NCI-H128 (cell line): ENCODE data around the gene MARCHF6.
"Not testable (repeated sequence)": the region's sequence is repeated elsewhere in the genome, so short reads cannot be mapped to it uniquely, and the experiment has no call there.

ENCODE experiments used
- DNase-seq: peaks from one replicate; lab custom pipeline; 2025; ENCODE audit not compliant: unreplicated experiment; lab: John Stamatoyannopoulos, UW

MARCHF6 gene, protein sequence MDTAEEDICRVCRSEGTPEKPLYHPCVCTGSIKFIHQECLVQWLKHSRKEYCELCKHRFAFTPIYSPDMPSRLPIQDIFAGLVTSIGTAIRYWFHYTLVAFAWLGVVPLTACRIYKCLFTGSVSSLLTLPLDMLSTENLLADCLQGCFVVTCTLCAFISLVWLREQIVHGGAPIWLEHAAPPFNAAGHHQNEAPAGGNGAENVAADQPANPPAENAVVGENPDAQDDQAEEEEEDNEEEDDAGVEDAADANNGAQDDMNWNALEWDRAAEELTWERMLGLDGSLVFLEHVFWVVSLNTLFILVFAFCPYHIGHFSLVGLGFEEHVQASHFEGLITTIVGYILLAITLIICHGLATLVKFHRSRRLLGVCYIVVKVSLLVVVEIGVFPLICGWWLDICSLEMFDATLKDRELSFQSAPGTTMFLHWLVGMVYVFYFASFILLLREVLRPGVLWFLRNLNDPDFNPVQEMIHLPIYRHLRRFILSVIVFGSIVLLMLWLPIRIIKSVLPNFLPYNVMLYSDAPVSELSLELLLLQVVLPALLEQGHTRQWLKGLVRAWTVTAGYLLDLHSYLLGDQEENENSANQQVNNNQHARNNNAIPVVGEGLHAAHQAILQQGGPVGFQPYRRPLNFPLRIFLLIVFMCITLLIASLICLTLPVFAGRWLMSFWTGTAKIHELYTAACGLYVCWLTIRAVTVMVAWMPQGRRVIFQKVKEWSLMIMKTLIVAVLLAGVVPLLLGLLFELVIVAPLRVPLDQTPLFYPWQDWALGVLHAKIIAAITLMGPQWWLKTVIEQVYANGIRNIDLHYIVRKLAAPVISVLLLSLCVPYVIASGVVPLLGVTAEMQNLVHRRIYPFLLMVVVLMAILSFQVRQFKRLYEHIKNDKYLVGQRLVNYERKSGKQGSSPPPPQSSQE

DNA sequence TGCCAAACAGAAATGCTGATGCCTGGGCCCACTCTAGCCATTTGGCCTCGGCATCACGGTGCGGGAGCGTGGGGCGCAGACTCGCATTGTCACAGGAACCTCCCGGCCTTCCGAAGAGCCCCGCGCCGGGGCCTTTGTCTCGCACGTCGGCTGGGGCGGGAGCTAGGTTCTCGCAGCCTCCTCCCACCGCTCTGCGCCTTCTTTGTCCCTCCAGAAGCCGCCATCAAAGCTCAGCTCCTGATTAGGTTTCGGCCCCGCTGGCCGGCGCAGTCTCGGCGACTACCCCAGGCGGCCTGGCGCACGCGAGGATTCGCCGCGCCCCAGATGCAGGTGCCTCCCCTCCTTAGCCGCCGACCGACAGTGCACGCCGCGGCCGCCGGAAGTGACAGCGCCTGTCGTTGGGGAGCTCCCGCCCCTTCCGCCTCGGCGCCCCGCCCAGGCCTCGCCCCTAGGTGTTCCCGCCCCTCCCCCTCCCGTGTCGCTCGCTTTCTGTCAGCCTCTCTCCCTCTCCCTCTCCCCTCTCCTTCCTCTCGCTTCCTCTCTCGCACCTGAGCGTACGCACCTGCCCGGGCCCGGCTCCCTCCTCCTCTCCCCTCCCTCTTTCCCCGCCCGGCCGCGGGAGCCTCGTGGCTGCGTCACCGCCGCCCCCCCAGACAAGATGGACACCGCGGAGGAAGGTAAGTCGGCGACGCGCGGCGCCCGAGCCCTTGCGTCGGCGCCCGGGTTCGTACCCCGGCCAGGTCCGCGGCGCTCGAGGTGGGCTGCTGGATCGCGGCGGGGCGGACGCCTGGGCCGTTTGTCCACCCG, at the start of gene MARCHF6:
Gene MARCHF6, plus strand, starts transcription at position 455 of the 807 bp plus-strand sequence. Its CDS starts 204 bp downstream, at position 659.
- peak; percentile 99 for DNase-seq

DNA sequence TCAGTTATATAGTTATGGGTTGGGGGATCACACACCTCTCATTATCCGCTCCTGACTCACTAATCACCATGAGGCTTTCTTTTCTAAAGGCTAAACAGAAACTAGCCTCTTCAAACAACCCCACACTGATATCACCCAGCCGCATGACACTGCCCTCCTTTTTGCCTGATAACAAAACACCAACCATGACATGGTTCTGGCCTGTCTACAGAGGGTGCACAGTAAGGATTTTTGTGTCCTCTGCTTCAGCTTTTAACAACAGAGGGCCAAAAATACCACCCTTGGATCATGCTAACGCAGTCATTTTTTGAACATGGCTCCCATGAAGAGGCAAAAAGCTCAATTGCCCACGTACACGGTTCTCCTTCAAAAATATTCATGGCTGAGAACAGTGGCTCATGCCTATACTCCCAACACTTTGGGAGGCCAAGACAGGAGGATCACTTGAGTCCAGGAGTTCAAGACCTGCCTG, 49.8 kb upstream of the MARCHF6 start:
- no peak for DNase-seq

DNA sequence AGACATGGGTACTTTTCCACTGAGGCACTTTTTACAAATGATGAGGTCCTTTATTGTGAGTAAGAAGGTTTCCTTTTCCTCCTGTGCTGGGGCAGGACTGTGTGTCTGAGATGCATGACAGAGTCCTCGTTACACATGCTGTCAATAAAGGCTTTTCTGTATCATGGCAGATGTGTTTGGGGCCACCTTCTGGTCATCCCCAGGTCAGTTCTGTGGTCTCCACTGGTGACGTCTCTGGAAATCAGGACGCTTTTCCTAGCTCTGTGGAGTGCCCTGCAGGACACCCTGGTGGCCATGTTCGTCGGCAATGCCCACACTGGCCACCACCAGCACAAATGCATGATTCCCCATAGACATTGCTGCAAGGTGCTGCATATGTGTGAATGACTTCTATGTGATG, 48.6 kb upstream of the MARCHF6 start:
- DNase-seq, result no peak

DNA sequence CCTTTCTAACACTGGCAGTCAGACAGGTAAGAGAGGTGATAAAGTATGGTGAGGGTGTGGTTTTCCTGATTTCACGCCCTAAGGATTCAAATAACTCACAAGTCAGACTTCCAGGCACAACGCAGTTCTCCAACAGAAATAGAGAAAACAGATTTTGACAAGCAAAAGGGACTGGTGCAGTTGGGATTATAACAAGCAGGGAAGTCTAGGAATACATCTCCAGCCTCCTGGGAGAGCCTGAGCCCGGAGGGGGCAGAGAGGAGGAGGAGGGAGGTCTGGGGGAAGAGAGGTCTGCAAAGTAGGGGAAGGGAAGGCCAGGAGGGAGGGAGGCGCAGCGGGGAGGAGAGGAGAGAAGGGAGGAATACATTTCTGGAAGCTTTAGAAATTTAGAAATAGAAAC, 47.4 kb upstream of the MARCHF6 start:
- no peak for DNase-seq

DNA sequence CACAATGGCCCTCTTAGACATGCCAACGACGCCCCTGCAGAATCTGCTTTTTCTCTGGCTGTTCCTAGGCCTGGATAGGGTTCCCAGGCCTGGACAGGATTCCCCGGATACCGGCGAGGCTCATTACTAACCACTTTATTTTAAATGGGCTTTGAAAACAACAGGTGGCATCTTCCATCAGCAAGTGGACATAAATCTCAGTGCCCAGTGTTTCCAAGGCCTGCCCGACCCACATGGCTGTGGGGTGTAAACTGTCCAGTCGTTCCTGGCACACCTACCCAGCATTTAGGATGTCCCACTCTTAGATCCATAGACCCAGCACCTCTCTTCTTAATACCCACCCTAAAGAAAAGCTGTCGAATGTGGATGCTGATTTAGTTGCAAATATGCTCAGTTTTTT, 46.7 kb upstream of the MARCHF6 start:
- DNase-seq, result no peak

DNA sequence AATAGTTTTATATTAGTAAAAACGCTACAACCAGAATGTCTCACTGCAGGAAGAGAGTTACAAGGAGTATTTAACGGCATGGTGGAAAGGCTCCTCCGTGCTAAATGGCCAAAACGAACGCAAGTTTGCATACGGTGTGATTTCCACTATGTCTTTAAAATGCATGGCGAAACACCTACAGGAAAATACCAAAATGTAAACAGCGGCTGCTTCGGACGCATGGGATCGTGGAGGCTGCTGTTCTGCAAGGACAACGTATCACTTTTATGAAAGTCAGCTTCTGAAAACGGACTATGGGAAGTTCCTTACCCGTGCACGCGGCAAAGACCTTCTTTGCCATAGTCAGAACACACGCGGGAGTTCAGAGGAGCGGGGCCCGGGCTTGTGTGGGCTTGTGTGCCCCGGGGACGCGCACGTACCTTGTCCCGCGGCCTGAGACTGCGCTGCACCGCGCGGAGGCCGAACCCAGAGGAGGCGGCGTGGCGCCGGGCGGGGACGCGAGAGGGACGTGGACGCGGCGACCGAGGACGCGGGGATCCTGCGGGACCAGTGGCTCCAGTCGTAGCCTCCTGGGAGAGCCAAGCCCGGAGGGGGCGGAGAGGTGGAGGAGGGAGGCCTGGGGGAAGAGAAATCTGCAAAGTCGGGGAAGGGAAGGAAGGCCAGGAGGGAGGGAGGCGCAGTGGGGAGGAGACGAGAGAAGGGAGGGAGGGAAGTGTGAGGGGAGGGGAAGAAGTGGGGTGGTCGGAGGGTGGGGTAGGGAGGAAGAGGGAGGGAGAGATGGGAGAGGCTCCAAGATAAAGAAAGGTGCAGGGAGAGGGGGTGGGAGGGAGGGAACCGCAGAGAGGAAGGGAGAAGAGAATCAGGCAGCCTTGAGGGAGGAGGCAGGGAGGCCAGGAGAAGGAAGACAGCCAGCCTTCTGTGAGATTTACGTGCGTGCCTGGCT, 46.0 kb upstream of the MARCHF6 start, which contains the start of gene CMBL:
Gene CMBL, minus strand, starts transcription at position 697 of the 943 bp plus-strand sequence. CDS start 17,140 bp downstream, outside the sequence.
- DNase-seq, result peak; percentile 38

DNA sequence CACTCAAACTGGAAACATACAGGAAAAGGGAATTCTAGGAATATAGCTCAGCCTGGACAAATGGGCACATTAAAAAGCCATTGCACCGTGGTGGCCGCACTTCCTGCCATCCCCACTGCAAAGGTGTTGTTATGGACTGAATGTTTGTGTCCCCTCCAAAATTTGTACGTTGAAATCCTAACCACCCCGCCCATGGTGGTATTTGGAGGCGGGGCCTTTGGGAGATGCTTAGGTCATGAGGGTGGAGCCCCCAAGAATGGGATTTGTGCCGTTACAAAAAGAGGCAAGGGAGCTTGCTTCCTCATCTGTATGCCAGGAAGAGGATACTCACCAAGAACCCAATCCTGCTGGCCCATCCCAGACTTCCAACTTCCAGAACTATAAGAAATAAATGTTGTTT, 44.7 kb upstream of the MARCHF6 start:
- DNase-seq, result no peak

DNA sequence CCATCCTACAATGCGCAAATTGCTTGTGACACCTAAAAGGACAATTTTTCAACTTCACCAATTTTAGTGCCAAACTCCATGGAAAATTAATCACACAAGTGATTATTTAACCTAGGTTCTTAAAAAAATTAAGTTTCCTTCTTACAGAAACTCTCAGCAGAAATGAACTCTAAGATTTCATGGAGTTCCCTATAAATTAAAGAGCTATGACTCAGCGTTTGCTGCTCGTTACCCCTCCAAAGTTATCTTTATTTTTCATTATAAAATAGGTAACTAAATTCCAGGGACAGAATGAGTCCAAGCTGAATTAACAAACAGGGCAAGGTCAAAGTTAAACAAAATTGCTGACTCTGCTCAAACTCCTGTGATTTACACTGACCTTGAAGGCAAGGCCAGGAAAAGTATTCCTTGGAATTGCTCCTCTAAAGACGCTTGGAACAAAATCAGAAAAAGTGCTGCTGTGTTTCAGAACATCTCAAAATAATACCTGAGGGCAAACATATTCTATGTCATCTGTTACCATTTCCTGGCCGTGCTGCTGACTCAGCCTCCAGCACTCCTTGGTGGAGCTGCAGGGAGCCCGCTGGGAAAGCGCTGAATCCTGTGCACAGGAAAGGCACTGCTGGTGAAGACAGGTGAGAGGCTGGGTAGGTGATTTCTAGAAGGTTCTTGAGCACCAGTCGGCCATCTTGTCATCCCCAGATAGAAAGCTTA, 43.3 kb upstream of the MARCHF6 start:
- no peak for DNase-seq

DNA sequence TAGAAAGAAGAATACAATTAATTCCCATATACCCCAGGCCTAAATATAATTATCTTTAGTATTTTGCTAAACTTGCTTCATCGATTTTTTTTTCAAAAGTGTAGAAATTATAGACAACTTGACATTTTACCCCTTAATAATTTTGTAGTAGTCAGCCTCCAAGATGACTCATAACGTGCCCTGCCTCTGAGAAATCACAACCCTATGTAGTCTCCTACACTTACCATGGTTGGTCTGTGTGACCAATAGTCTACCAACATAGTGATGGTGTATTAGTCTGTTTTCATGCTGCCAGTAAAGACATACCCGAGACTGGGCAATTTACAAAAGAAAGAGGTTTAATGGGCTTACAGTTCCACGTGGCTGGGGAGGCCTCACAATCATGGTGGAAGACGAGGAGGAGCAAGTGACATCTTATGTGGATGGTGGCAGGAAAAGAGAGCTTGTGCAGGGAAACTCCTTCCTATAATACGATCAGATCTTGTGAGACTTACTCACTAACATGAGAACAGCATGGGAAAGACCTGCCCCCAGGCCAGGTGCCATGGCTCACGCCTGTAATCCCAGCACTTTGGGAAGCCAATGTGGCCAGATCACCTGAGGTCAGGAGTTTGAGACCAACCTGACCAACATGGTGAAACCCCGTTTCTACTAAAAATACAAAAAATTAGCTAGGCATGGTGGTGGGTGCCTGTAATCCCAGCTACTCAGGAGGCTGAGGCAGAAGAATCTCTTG, 42.5 kb upstream of the MARCHF6 start:
- not testable (repeated sequence) for DNase-seq

DNA sequence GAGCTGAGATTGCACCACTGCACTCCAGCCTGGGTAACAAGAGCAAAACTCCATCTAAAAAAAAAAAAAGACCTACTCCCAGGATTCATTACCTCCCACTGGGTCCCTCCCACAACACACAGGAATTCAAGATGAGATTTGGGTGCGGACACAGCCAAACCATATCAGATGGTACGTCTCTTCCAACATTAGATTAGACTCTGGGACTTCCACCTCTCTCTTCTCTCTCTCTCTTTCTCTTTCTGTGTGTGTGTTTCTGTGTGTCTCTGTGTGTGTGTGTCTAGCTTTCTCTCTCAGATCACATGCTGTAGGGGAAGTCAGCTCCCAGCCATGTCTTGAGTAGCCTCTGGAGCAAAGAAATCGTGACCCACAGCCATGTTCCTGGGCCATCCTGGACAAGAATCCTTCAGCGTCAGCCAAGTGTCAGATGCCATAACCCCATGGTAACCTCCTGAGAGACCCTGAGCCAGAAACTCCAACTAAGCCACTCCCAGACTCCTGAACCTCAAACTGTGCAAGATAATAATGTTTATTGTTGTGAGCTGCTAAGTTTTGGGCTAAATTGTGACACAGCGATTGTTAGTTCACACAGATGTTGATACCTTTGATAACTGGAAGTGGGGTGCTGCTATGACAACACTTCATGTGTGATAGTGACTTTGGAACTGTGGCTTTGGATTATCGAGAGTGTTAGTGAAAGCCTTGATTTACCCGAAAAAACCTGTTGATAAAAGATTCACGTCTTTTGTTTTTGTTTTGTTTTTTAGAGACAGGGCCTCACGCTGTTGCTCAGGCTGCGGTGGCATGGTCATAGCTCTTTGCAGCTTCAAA, 41.7 kb upstream of the MARCHF6 start:
- DNase-seq, result no peak

DNA sequence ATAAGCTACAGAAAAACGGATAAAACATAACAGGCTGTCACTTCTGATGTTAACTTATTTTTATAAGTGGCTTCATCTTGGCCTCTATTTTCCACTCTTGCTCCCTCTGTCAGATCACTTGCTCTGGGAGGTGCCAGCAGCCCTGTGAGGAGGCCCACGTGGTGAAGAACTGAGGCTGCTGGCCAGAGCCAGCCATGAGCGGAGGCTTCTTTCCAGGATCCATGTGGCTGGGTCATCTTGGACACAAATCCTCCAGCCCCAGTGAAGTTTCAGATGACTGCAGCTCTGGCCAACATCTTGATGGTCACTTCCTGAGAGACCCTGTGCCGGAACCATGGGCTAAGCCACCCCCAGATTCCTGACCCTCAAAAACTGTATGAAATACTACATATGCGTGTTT, 38.3 kb upstream of the MARCHF6 start:
- DNase-seq, result no peak

DNA sequence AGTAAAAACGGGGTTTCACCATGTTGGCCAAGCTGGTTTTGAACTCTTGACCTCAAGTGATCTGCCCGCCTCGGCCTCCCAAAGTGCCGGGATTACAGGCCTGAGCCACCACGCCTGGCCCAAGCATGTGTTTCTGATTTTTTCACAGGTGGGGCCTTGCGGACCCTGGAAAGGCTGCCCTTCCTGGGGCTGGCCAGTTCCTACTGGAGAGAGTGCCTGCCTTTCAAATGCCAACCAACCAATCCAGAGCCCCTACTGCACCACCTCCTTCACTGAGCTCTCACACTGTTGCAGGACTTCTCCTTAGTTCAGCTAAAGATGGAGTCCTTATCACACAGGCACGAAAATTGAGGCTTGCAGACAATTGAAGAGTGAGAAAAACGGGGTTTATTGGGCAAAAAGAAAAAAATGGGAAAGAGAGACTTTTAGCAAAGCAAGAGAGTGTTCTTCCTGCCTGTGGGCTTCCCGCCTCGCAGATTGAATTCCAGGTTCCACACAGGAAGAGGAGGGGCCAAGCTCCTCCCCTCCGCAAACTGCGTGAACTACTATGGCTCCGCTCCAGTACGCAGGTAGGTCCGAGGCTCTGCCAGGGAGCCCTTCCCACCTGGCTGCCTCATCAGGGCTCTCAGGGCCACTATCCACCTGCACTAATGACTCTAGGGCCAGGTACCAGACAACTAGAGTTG, 37.5 kb upstream of the MARCHF6 start:
- DNase-seq, result no peak

DNA sequence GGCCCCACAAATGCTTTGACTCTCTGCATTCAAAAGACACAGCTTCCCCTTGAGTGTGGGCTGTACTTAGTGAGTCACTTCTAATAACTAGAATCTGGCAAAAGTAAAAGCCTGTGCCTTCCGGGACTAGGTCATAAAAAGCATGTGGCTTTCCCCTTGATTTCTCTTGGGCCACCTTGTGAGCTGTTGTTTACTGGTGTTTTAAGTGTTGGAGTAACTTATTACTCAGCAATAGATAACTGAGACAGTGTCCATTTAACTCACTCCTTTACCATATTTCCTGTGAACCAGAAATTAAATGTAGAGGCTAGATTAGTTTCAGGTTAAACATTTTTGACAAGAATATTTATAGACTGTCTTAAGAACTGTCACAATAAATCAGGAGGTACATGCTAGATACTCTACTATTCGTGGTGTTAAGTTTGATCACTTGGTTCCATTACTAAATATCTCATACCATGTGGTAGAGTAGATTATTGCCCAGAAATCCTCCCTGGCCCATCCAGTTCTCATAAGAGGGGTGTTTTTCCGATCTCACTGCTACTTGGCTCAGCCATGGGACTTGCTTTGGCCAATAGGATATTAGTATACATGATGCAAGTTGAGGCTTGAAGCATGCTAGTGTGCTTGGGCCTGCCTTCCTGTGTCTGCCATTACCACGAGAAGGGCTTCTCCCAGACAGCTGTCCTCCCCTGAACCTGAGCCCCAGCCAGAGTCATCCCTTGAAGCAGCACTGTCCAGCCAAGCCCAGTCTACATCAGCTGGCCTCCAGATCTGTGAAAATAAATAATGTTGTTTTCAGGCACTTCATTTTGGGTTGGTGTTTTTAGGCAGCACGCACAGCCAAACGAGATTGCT, 35.4 kb upstream of the MARCHF6 start:
- DNase-seq, result no peak

DNA sequence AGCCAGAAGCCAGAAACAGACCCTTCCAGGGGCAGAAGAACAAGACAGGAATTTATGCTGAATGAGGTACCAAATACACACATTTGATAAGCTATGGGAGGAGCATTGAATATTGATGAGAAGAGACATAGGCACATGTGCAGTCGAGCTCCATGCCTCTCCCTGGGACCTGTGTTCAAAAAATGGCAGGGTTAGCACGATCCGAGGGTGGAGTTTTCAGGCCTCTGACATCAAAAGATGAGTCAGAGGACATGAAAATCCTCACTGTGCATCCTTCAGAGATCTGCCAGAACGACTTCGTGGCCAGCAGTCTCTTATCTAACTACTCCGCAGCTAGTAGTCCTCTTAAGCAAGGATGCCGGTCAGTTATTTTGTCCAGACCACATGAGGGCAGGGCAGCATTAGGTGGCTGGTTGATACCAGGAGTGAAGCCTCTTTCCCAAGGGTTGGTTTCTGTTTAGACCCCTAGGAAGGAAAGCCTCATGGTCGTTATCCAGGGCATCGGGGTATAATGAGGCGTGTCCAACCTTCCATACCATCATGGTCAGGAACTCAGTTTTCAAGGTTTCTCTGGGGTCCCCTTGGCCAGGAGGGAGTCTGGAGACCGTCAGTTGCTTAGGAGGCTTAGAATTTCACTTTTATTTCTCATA, 34.2 kb upstream of the MARCHF6 start:
- no peak for DNase-seq

DNA sequence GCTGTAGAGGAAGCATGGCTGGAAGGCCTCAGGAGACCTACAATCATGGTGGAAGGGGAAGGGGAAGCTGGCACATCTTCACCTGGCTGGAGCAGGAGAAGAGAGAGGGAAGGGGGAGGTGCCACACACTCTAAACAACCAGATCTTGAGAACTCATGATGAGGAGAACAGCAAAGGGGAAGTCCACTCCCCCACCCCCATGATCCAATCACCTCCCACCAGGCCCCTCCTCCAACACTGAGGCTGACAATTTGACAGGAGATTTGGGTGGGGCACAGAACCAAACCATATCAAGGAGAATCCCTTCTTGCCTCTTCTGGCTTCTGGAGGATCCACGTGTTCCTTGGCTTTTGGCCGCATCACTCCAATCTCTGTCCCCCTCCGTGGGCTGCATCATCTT, 32.7 kb upstream of the MARCHF6 start:
- no peak for DNase-seq

DNA sequence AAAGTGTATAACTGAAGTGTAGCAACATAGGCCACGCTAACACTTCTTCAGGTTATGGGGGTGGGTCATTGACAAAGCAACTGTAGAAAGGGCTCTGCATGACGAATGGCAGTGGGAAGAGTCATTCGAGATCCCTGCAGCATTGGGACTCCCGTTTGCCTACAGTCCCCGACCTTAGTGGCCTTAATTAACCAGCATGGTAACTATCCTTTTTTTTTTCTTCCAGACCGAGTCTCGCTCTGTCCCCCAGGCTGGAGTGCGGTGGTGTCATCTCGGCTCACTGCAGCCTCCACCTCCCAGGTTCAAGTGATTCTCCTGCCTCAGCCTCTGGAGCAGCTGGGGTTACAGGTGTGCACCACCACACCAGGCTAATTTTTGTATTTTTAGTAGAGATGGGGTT, 31.6 kb upstream of the MARCHF6 start:
- DNase-seq, result no peak
